Parathyroid adenoma (tissue), 2 donors: ENCODE results near the gene PNMA5.

Experiments used
- H2AFZ ChIP-seq: fragments of 300-600 bp; sonication (generic); one replicate; pipeline ENCODE4 v1.7.0; 2017; ENCODE audit warnings: antibody characterized with exemption, mild to moderate bottlenecking
- H3K27ac ChIP-seq: fragments of 300-600 bp; sonication (generic); one replicate; pipeline ENCODE4 v1.7.0; 2017
- H3K27me3 ChIP-seq: fragments of 300-600 bp; sonication (generic); one replicate; pipeline ENCODE4 v1.7.0; 2017; ENCODE audit warnings: low read length; ENCODE audit not compliant: control insufficient read depth, insufficient read depth
- H3K36me3 ChIP-seq: fragments of 300-600 bp; sonication (generic); one replicate; pipeline ENCODE4 v1.7.0; 2017; ENCODE audit warnings: low read length; ENCODE audit not compliant: control insufficient read depth, insufficient read depth
- H3K4me1 ChIP-seq: fragments of 300-600 bp; sonication (generic); one replicate; pipeline ENCODE4 v1.7.0; 2017; ENCODE audit warnings: control low read depth
- H3K4me2 ChIP-seq: fragments of 300-600 bp; sonication (generic); one replicate; pipeline ENCODE4 v1.7.0; 2017; ENCODE audit warnings: low read length
- H3K4me3 ChIP-seq: fragments of 300-600 bp; sonication (generic); one replicate; pipeline ENCODE4 v1.7.0; 2017; ENCODE audit warnings: low read depth, low read length
- H3K79me2 ChIP-seq: fragments of 300-600 bp; sonication (generic); one replicate; pipeline ENCODE4 v1.7.0; 2017; ENCODE audit warnings: control low read depth
- H3K9ac ChIP-seq: fragments of 300-600 bp; sonication (generic); one replicate; pipeline ENCODE4 v1.7.0; 2017; ENCODE audit warnings: mild to moderate bottlenecking
- H3K9me3 ChIP-seq: fragments of 300-600 bp; sonication (generic); one replicate; pipeline ENCODE4 v1.7.0; 2017; ENCODE audit warnings: low read length; ENCODE audit not compliant: control insufficient read depth
- CTCF ChIP-seq: fragments of 300-600 bp; sonication (generic); IDR thresholded peaks from one replicate; pipeline ENCODE4 v1.7.0; 2017; ENCODE audit warnings: antibody characterized with exemption, mild to moderate bottlenecking
- donor health status: primary hyperparathyroidism.

Gene PNMA5

GRCh38 chrX:152950786-152951185, 43.1 kb downstream of the PNMA5 start:
- Histone ChIP-seq H3K4me2 (no peak overlapping the region), H3K9ac (no peak overlapping the region), H3K36me3 (no peaks in the 10 kb centered on the region), H3K27ac (no peak overlapping the region), H3K79me2 (no peaks in the 10 kb centered on the region), H3K4me3 (no peak overlapping the region), H3K27me3 (no peaks in the 10 kb centered on the region), H2AFZ (no peak overlapping the region), H3K4me1 (no peaks in the 10 kb centered on the region), H3K9me3 (no peaks in the 10 kb centered on the region)
- no peak for TF ChIP-seq CTCF

GRCh38 chrX:152949114-152949513, 44.8 kb downstream of the PNMA5 start:
- no peak overlapping the region for H3K4me3 ChIP-seq
- H3K27me3 ChIP-seq = no peaks in the 10 kb centered on the region
- TF ChIP-seq CTCF = no peak
- no peaks in the 10 kb centered on the region for H3K36me3 ChIP-seq
- no peak overlapping the region for H3K4me2 ChIP-seq
- no peak overlapping the region for H3K9ac ChIP-seq
- H3K4me1 ChIP-seq = no peaks in the 10 kb centered on the region
- no peak overlapping the region for H3K27ac ChIP-seq
- H3K79me2 ChIP-seq = no peaks in the 10 kb centered on the region
- no peaks in the 10 kb centered on the region for H3K9me3 ChIP-seq
- no peak overlapping the region for H2AFZ ChIP-seq

GRCh38 chrX:152946681-152947080, 47.2 kb downstream of the PNMA5 start:
- Histone ChIP-seq H3K4me1 (no peaks in the 10 kb centered on the region), H3K79me2 (no peaks in the 10 kb centered on the region)

GRCh38 chrX:152945021-152945979, 48.6 kb downstream of the PNMA5 start:
- Histone ChIP-seq H3K4me1 (no peaks in the 10 kb centered on the region), H3K27me3 (no peaks in the 10 kb centered on the region), H3K4me2 (no peak overlapping the region), H3K36me3 (no peaks in the 10 kb centered on the region), H3K79me2 (no peaks in the 10 kb centered on the region), H3K27ac (no peak overlapping the region), H3K9me3 (no peaks in the 10 kb centered on the region), H3K4me3 (no peak overlapping the region), H3K9ac (no peak overlapping the region), H2AFZ (no peak overlapping the region)
- TF ChIP-seq CTCF = no peak

More at GRCh38 chrX:152946681-152947080, 47.2 kb downstream of the PNMA5 start:
- no peak overlapping the region for H3K4me2 ChIP-seq
- H3K9ac ChIP-seq = no peak overlapping the region
- no peaks in the 10 kb centered on the region for H3K27me3 ChIP-seq
- H3K9me3 ChIP-seq = no peaks in the 10 kb centered on the region
- no peak overlapping the region for H3K4me3 ChIP-seq
- no peaks in the 10 kb centered on the region for H3K36me3 ChIP-seq
- H3K27ac ChIP-seq = no peak overlapping the region
- TF ChIP-seq CTCF = no peak
- H2AFZ ChIP-seq = no peak overlapping the region
